ENCODE data around the gene LUZP1. TPM values are rescaled to one million over a fixed set of nuclear protein-coding genes. Genes with fewer than 3 reads are reported as not detected.

Gene LUZP1
- total and polyA plus RNA-seq, 10 of the 15 experiments (the other 5 are each of a cell fraction or from before 2014, with no cell fraction given) = 11.3 to 28.2 (median 17.3) TPM

DNA sequence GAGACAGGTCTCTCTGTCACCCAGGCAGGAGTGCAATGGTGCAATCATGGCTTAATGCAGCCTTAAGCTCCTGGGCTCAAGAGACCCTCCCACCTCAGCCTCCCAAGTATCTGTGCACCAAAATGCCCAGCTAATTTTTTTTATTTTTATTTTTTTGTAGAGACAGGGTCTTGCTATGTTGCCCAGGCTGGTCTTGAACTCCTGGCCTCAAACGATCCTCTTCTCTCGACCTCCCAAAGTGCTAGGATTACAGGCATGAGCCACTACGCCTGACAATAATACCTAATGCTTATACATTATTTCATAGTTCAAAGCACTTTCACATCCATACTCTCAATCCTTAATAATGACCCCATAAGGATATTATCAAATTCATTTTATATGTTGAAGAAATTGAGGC is 48.3 kb downstream of the LUZP1 start:
- BruUV-seq (replicated peaks) = no TSS peak
- no peaks in the 10 kb centered on the region for H3K27me3 ChIP-seq (replicated peaks in 1 of 2; ENCODE audit: control insufficient read depth in 2 of 2, insufficient read depth in 2 of 2, low read length in 1 of 2)
- no peaks in the 10 kb centered on the region; the same call in 2 of the 3 replicates for H3K9me3 ChIP-seq (replicated peaks; ENCODE audit: control insufficient read depth, insufficient read depth, low read length)
- peaks cover 36% of the 10 kb centered on the region for H3K79me2 ChIP-seq (ENCODE audit: control insufficient read depth, insufficient read depth, low read length)
- SMC1A ChIA-PET (ENCODE audit: uncharacterized antibody, unreplicated experiment) = interaction anchor here (0.6 to 17.6 kb wide), 9 partner anchors 10 to 381 kb away, joined by 3 to 188 read pairs (median 4); no protein-coding TSS in a partner anchor
- TF ChIP-seq MXI1 (IDR thresholded peaks at IDR 0.05; ENCODE audit: low read depth, low read length) = no peak
- TF ChIP-seq, protein P1, sequence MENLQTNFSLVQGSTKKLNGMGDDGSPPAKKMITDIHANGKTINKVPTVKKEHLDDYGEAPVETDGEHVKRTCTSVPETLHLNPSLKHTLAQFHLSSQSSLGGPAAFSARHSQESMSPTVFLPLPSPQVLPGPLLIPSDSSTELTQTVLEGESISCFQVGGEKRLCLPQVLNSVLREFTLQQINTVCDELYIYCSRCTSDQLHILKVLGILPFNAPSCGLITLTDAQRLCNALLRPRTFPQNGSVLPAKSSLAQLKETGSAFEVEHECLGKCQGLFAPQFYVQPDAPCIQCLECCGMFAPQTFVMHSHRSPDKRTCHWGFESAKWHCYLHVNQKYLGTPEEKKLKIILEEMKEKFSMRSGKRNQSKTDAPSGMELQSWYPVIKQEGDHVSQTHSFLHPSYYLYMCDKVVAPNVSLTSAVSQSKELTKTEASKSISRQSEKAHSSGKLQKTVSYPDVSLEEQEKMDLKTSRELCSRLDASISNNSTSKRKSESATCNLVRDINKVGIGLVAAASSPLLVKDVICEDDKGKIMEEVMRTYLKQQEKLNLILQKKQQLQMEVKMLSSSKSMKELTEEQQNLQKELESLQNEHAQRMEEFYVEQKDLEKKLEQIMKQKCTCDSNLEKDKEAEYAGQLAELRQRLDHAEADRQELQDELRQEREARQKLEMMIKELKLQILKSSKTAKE (IDR thresholded peaks at IDR 0.05; ENCODE audit: low read depth, poor library complexity, severe bottlenecking) = no peak
- TF ChIP-seq KDM1A (IDR thresholded peaks at IDR 0.05; ENCODE audit: borderline replicate concordance) = no peak
- TF ChIP-seq SMC3 (IDR thresholded peaks at IDR 0.05; ENCODE audit: borderline replicate concordance, low read length) = no peak
- TF ChIP-seq MEF2B (IDR thresholded peaks at IDR 0.05; ENCODE audit: partially characterized antibody, poor library complexity, severe bottlenecking) = no peak
- no peak for TF ChIP-seq JUND (IDR thresholded peaks at IDR 0.05; ENCODE audit: low read depth, low read length)
- TF ChIP-seq FOXK2 (IDR thresholded peaks at IDR 0.05) = no peak
- TF ChIP-seq BMI1 (IDR thresholded peaks at IDR 0.05; ENCODE audit: borderline replicate concordance) = no peak
- TF ChIP-seq ESRRA (IDR thresholded peaks at IDR 0.05; ENCODE audit: low read length) = no peak
- no peak for TF ChIP-seq CREB1 (IDR thresholded peaks at IDR 0.05; ENCODE audit: low read depth)
- no peak for TF ChIP-seq EP300 (IDR thresholded peaks at IDR 0.05; ENCODE audit: borderline replicate concordance in 1 of 2, control insufficient read depth in 1 of 2, low read depth in 2 of 2, low read length in 2 of 2)
- no peak for TF ChIP-seq SPI1 (IDR thresholded peaks at IDR 0.05; ENCODE audit: borderline replicate concordance, insufficient read depth, low read depth, low read length)
- TF ChIP-seq, protein P2, sequence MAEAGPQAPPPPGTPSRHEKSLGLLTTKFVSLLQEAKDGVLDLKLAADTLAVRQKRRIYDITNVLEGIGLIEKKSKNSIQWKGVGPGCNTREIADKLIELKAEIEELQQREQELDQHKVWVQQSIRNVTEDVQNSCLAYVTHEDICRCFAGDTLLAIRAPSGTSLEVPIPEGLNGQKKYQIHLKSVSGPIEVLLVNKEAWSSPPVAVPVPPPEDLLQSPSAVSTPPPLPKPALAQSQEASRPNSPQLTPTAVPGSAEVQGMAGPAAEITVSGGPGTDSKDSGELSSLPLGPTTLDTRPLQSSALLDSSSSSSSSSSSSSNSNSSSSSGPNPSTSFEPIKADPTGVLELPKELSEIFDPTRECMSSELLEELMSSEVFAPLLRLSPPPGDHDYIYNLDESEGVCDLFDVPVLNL (IDR thresholded peaks at IDR 0.05; ENCODE audit: low read depth, low read length) = no peak
- TF ChIP-seq, protein P3, sequence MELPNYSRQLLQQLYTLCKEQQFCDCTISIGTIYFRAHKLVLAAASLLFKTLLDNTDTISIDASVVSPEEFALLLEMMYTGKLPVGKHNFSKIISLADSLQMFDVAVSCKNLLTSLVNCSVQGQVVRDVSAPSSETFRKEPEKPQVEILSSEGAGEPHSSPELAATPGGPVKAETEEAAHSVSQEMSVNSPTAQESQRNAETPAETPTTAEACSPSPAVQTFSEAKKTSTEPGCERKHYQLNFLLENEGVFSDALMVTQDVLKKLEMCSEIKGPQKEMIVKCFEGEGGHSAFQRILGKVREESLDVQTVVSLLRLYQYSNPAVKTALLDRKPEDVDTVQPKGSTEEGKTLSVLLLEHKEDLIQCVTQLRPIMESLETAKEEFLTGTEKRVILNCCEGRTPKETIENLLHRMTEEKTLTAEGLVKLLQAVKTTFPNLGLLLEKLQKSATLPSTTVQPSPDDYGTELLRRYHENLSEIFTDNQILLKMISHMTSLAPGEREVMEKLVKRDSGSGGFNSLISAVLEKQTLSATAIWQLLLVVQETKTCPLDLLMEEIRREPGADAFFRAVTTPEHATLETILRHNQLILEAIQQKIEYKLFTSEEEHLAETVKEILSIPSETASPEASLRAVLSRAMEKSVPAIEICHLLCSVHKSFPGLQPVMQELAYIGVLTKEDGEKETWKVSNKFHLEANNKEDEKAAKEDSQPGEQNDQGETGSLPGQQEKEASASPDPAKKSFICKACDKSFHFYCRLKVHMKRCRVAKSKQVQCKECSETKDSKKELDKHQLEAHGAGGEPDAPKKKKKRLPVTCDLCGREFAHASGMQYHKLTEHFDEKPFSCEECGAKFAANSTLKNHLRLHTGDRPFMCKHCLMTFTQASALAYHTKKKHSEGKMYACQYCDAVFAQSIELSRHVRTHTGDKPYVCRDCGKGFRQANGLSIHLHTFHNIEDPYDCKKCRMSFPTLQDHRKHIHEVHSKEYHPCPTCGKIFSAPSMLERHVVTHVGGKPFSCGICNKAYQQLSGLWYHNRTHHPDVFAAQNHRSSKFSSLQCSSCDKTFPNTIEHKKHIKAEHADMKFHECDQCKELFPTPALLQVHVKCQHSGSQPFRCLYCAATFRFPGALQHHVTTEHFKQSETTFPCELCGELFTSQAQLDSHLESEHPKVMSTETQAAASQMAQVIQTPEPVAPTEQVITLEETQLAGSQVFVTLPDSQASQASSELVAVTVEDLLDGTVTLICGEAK (IDR thresholded peaks at IDR 0.05; ENCODE audit: borderline replicate concordance) = no peak
- TF ChIP-seq ETV6 (conservative IDR thresholded peaks at IDR 0.05 in 1 of 2, IDR thresholded peaks at IDR 0.05 in 1 of 2; ENCODE audit: borderline replicate concordance in 1 of 2, low read depth in 1 of 2) = no peak
- H3K27ac ChIP-seq (ENCODE audit: control insufficient read depth, insufficient read depth) = no peak overlapping the region
- RAD21 ChIA-PET (ENCODE audit: unreplicated experiment) = interaction anchor here (2.0 to 2.4 kb wide), 3 partner anchors 10 to 63 kb away, joined by 8 to 14 read pairs (median 13); no protein-coding TSS in a partner anchor
- H2AFZ ChIP-seq (ENCODE audit: control insufficient read depth, low read depth, low read length) = no peak overlapping the region
- DNase-seq (ENCODE audit: low read depth, low spot score) = no peak
- intact Hi-C loops (cut with micrococcal nuclease; ENCODE audit: unreplicated experiment) = no loop called here
- no peak overlapping the region for H3K9ac ChIP-seq (ENCODE audit: control insufficient read depth, insufficient read depth, low read length)
- peaks cover 43% of the 10 kb centered on the region for H3K4me1 ChIP-seq (ENCODE audit: control insufficient read depth, insufficient read depth, low read length)
- no peaks in the 10 kb centered on the region for H4K20me1 ChIP-seq (ENCODE audit: control insufficient read depth, insufficient read depth)
- H3K4me2 ChIP-seq (ENCODE audit: control insufficient read depth, insufficient read depth) = no peak overlapping the region
- no peak for FAIRE-seq
- WGBS (ENCODE audit: insufficient coverage, insufficient replicate concordance, low lambda C conversion rate, missing lambda C conversion rate) = 100% methylated on average over 3 of the region's 3 CpGs
- no peak overlapping the region for H3K4me3 ChIP-seq
- H3K36me3 ChIP-seq (ENCODE audit: control insufficient read depth in 2 of 2, insufficient read depth in 2 of 2, low read length in 1 of 2) = no peaks in the 10 kb centered on the region
- no peak for ATAC-seq
- POLR2A ChIA-PET = interaction anchor here (0.8 kb wide), 1 partner anchor 18 kb away, joined by 3 read pairs; no protein-coding TSS in a partner anchor
- in situ Hi-C loops (cut with MboI) = no loop called here
- CTCF ChIA-PET = interaction anchor here (0.6 to 5.4 kb wide), 12 partner anchors 9 to 144 kb away, joined by 3 to 42 read pairs (median 4); no protein-coding TSS in a partner anchor

All from GM12878 (cell line).